Hepatocyte (in vitro differentiated cells): Measurements from ENCODE around the gene FXYD6. TPM values are rescaled to one million over a fixed set of nuclear protein-coding genes. Genes with fewer than 3 reads are reported as not detected.

Experiments used
- DNase-seq: peaks from one replicate; pipeline ENCODE4 v3.0.0-alpha.2; 2016; ENCODE audit warnings: low spot score
- H2AFZ ChIP-seq: fragments of 200-600 bp; sonication (generic); 2 replicates; pipeline ENCODE4 v1.6.0; 2016; ENCODE audit warnings: antibody characterized with exemption, mild to moderate bottlenecking
- H3K27ac ChIP-seq: fragments of 200-600 bp; sonication (generic); 2 replicates; pipeline ENCODE4 v1.5.1; 2016; ENCODE audit warnings: mild to moderate bottlenecking
- H3K27me3 ChIP-seq: fragments of 200-600 bp; sonication (generic); 2 replicates; pipeline ENCODE4 v1.6.1; 2016
- H3K36me3 ChIP-seq: fragments of 200-600 bp; sonication (generic); replicated peaks from 2 replicates; pipeline ENCODE4 v1.5.1; 2016; ENCODE audit warnings: low read depth; ENCODE audit not compliant: insufficient read depth
- H3K4me1 ChIP-seq: fragments of 200-600 bp; sonication (generic); 2 replicates; pipeline ENCODE4 v1.5.1; 2016; ENCODE audit warnings: mild to moderate bottlenecking, moderate library complexity; ENCODE audit not compliant: insufficient read depth
- H3K4me2 ChIP-seq: fragments of 200-600 bp; sonication (generic); 2 replicates; pipeline ENCODE4 v1.6.0; 2016
- H3K4me3 ChIP-seq: fragments of 200-600 bp; sonication (generic); 2 replicates; pipeline ENCODE4 v1.5.1; 2016; ENCODE audit warnings: mild to moderate bottlenecking
- H3K79me2 ChIP-seq: fragments of 200-600 bp; sonication (generic); 2 replicates; pipeline ENCODE4 v1.6.0; 2017; ENCODE audit warnings: mild to moderate bottlenecking
- H3K9me2 ChIP-seq: fragments of 200-600 bp; sonication (generic); replicated peaks from 2 replicates; pipeline ENCODE4 v1.6.0; 2017; ENCODE audit warnings: mild to moderate bottlenecking; ENCODE audit not compliant: insufficient read depth
- H3K9me3 ChIP-seq: fragments of 200-600 bp; sonication (generic); 2 replicates; pipeline ENCODE4 v1.5.1; 2016; ENCODE audit warnings: low read depth, mild to moderate bottlenecking
- H4K20me1 ChIP-seq: fragments of 200-600 bp; sonication (generic); 2 replicates; pipeline ENCODE4 v1.6.0; 2016; ENCODE audit warnings: mild to moderate bottlenecking; ENCODE audit not compliant: insufficient read depth, poor library complexity, severe bottlenecking
- EZH2 ChIP-seq: fragments of 200-600 bp; sonication (generic); IDR thresholded peaks from 2 replicates; pipeline ENCODE4 v1.6.1; 2016; ENCODE audit warnings: antibody characterized with exemption, mild to moderate bottlenecking, borderline replicate concordance
- EZH2phosphoT487 ChIP-seq: fragments of 200-600 bp; sonication (generic); IDR thresholded peaks from one replicate; pipeline ENCODE4 v1.6.1; 2018; ENCODE audit warnings: antibody characterized with exemption, mild to moderate bottlenecking, low read depth, moderate library complexity; ENCODE audit not compliant: unreplicated experiment, severe bottlenecking
- WGBS: methylation state at CpG from one replicate; pipeline ENCODE4 v1.1.6; 2016; ENCODE audit warnings: low lambda C conversion rate; ENCODE audit errors: missing lambda C conversion rate; 5-methylcytosine and 5-hydroxymethylcytosine counted together
- polyA plus RNA-seq: library from polyadenylated mRNA; unstranded; fragments of >200 nt; fragmentation: Nextera tagmentation; extraction: Ambion mirVana; gene quantifications from 2 replicates; pipeline ENCODE4 v1.2.1, GENCODE V29; 2016
- total RNA-seq: library from RNA; depleted of rRNA; stranded (reverse); fragments of >200 nt; gene quantifications from 2 replicates; pipeline ENCODE4 v1.2.3, GENCODE V29; 2014
- TF ChIP-seq, protein P1 (sequence below): fragments of 200-600 bp; sonication (generic); IDR thresholded peaks from 2 replicates; pipeline ENCODE4 v1.5.1; 2016; ENCODE audit warnings: antibody characterized with exemption, mild to moderate bottlenecking; ENCODE audit not compliant: poor library complexity

The FXYD6 gene
- total and polyA plus RNA-seq, 2 experiments from 2014 or later: 28.3 to 56.9 TPM

DNA sequence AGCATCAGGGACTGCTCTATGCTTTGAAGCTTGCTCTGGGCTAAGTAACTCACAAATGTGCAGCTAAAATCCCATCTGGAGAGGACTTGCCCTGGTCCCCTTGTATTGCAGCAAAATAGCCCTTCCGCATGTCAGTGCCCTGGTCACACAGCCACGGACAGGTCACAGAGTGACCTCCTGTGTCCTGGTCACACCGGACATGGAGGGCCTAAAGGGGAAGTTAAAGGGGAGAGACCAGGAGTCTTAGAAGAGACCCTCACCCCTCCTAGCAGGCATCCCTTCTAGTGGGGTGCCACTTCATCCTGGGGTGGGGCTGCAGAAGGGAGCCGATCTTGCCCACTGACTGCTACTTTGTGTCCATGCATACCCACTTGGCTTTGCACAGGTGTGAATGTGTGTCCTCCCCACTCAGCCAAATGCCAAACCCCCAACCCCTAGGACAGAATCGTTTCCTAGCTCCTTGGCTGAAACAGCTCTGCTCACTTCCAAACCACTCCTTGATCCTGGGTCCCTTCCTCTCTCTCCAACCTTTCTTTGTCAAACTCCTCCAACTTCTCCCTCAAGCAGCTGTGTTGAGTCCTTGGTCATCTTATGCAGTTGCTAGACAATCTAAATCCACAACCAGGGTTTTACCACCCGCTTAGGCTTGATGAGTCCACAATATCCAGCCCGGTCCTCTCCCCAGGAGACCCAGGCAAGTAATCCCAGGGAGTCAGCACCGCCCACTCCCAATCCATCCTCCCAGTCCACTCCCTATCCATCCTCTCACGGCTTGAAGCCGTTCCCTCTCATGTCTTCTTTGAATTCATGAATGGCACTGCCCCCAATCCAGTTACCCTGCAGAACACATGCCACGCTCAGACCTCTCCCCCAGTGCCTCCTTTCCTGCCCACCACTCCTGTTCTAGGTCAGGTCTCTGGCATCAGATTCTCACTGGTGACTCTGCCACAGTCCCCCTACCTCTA is 3.3 kb upstream of the FXYD6 start:
- no peak overlapping the region for H3K27ac ChIP-seq
- 80% methylated on average over 11 of the region's 11 CpGs for WGBS
- H3K9me3 ChIP-seq: no peaks in the 10 kb centered on the region
- DNase-seq: no peak
- H3K4me3 ChIP-seq: no peak overlapping the region
- TF ChIP-seq EZH2phosphoT487 (no peak), EZH2 (no peak)
- TF ChIP-seq, protein P1, sequence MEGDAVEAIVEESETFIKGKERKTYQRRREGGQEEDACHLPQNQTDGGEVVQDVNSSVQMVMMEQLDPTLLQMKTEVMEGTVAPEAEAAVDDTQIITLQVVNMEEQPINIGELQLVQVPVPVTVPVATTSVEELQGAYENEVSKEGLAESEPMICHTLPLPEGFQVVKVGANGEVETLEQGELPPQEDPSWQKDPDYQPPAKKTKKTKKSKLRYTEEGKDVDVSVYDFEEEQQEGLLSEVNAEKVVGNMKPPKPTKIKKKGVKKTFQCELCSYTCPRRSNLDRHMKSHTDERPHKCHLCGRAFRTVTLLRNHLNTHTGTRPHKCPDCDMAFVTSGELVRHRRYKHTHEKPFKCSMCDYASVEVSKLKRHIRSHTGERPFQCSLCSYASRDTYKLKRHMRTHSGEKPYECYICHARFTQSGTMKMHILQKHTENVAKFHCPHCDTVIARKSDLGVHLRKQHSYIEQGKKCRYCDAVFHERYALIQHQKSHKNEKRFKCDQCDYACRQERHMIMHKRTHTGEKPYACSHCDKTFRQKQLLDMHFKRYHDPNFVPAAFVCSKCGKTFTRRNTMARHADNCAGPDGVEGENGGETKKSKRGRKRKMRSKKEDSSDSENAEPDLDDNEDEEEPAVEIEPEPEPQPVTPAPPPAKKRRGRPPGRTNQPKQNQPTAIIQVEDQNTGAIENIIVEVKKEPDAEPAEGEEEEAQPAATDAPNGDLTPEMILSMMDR: no peak
- peaks cover 43% of the 10 kb centered on the region for H3K27me3 ChIP-seq
- H3K36me3 ChIP-seq: no peaks in the 10 kb centered on the region
- no peaks in the 10 kb centered on the region for H3K9me2 ChIP-seq
- peaks cover 24% of the 10 kb centered on the region for H3K4me1 ChIP-seq
- H3K4me2 ChIP-seq: no peak overlapping the region
- H2AFZ ChIP-seq: no peak overlapping the region
- H3K79me2 ChIP-seq: no peaks in the 10 kb centered on the region
- no peaks in the 10 kb centered on the region for H4K20me1 ChIP-seq

DNA sequence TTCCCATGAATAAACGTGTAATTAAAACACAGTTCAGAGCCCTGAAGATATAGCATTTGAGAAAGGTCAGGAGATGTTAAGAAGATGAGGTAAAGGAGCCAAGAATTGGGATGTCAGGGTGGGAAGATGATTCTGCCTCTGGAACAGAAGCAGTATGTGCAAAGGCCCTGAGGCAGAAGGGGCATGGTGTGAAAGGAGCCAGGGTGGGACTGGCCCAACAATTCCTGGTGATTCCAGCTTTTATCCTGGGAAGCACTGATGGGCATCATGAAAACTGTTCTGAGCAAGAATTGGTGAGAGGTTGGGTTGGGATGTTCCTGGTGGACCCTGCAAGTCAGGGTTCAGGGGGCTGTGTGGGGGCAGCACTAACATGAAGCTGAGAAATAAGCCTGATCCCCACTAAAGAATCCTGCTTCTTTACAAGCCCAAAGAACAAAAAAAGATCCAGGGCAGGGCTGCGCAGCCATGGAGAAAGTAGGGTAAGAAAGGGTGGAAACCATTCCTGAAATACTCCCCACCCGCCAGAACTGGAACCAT is 2.5 kb upstream of the FXYD6 start:
- Histone ChIP-seq H3K9me2 (no peaks in the 10 kb centered on the region), H3K9me3 (no peaks in the 10 kb centered on the region), H3K27me3 (peaks cover 48% of the 10 kb centered on the region), H3K4me1 (peaks cover 24% of the 10 kb centered on the region), H2AFZ (no peak overlapping the region), H3K36me3 (no peaks in the 10 kb centered on the region), H3K4me2 (no peak overlapping the region), H3K4me3 (no peak overlapping the region), H4K20me1 (no peaks in the 10 kb centered on the region), H3K79me2 (no peaks in the 10 kb centered on the region), H3K27ac (no peak overlapping the region)
- 97% methylated on average over 3 of the region's 3 CpGs for WGBS
- DNase-seq: no peak
- TF ChIP-seq EZH2phosphoT487: no peak

DNA sequence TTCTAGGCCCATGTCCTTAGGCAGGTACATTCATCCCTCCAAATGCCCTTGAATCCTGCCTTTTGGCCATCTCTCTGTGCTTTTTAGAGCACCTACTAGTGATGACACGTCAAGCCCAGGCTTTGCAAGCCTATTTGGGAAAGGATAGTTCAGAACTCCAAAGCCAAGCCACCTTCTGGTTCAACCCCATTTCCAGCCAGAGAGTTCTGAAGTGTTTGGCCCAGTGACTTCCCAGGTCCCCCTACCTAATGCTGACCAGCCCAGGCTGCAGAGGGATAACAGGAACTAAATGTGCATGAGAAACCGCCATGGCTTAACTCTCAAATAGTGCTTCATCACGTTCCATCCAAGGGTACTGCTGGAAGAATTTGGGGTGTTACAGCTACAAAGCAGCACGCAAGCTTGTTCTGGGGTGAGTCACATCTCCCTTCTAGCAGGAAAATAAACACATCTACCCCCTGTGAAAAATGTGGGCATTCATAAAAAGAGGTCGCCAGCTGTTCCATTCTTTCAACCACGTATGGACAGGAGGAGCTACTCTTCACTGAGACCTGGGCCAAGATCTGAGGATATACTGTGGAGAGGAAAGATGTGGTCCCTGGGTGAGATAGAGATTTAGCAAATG is 2.0 kb upstream of the FXYD6 start:
- Histone ChIP-seq H3K9me3 (no peaks in the 10 kb centered on the region), H3K4me3 (no peak overlapping the region), H3K4me1 (peaks cover 24% of the 10 kb centered on the region), H3K27ac (no peak overlapping the region), H4K20me1 (no peaks in the 10 kb centered on the region), H3K4me2 (no peak overlapping the region), H3K27me3 (peaks cover 52% of the 10 kb centered on the region), H2AFZ (no peak overlapping the region), H3K9me2 (no peaks in the 10 kb centered on the region), H3K36me3 (no peaks in the 10 kb centered on the region), H3K79me2 (no peaks in the 10 kb centered on the region)
- WGBS: 89% methylated on average over 6 of the region's 6 CpGs
- TF ChIP-seq EZH2 (no peak), EZH2phosphoT487 (no peak)
- TF ChIP-seq, protein P1: no peak
- no peak for DNase-seq
